Measurements from ENCODE around the gene DOCK9. TPM values are rescaled to one million over a fixed set of nuclear protein-coding genes. Genes with fewer than 3 reads are reported as not detected.

Gene DOCK9
- total and polyA plus RNA-seq, 9 of the 15 experiments (the other 6 are each of a cell fraction or from before 2014, with no cell fraction given) = 3.5 to 25.3 (median 16.7) TPM

- no peak overlapping the region for H3K27ac ChIP-seq (ENCODE audit: extremely low read depth, low read depth, low read length)
- H3K9me3 ChIP-seq (replicated peaks; ENCODE audit: control insufficient read depth, insufficient read depth, low read depth, low read length) = no peaks in the 10 kb centered on the region
- WGBS (ENCODE audit: insufficient coverage, low coverage, missing lambda C conversion rate) = under 1% methylated on average over 9 of the region's 10 CpGs
- no peaks in the 10 kb centered on the region for H3K4me1 ChIP-seq (replicated peaks in 1 of 2; ENCODE audit: control insufficient read depth in 2 of 2, insufficient read depth in 2 of 2, low read length in 2 of 2)
- H3K9ac ChIP-seq (ENCODE audit: insufficient read depth in 1 of 2, low read depth in 2 of 2, low read length in 2 of 2) = no peak overlapping the region
- FAIRE-seq (no peak), DNase-seq (ENCODE audit: extremely low read depth in 1 of 4, low spot score in 3 of 4) (no peak), ATAC-seq (peak; percentile 69)
- TF ChIP-seq CHD2 (IDR thresholded peaks at IDR 0.05; ENCODE audit: low read depth, low read length) (peak; percentile 92), YY1 (IDR thresholded peaks at IDR 0.05; ENCODE audit: borderline replicate concordance in 1 of 3, control insufficient read depth in 1 of 3, extremely low read depth in 1 of 3, insufficient read depth in 3 of 3, insufficient read length in 1 of 3, insufficient replicate concordance in 2 of 3, low read depth in 1 of 3, low read length in 2 of 3) (peak in 1 of 3 experiments; percentile 54), RREB1 (CRISPR knock-in tag; IDR thresholded peaks at IDR 0.05) (no peak)
- H3K27me3 ChIP-seq (ENCODE audit: control insufficient read depth in 2 of 2, insufficient read depth in 2 of 2, low read length in 2 of 2) = peaks cover 10 to 48% of the 10 kb centered on the region in 2 experiments; a peak in 4 of 5 replicates
- intact Hi-C loops (cut with micrococcal nuclease) = no loop called here
- BruUV-seq (replicated peaks) = no TSS peak
- no peaks in the 10 kb centered on the region for H3K79me2 ChIP-seq (ENCODE audit: control insufficient read depth, insufficient read depth, low read length)
- POLR2A ChIA-PET = no interaction called here
- H3K4me3 ChIP-seq = no peak overlapping the region
- no peaks in the 10 kb centered on the region for H4K20me1 ChIP-seq (replicated peaks; ENCODE audit: control insufficient read depth, insufficient read depth, low read length)
- peak overlapping the region; percentile 19; the same call in 1 of the 2 replicates for H2AFZ ChIP-seq (ENCODE audit: low read depth, low read length)
- no peak overlapping the region for H3K4me2 ChIP-seq (ENCODE audit: insufficient read depth, low read length)
- in situ Hi-C loops (cut with MboI) = no loop called here
- CTCF ChIA-PET (ENCODE audit: low intra/inter-chr PET ratio) = no interaction called here
- no peaks in the 10 kb centered on the region for H3K36me3 ChIP-seq (ENCODE audit: control insufficient read depth, insufficient read depth, low read length)
- H3K9me1 ChIP-seq (ENCODE audit: control insufficient read depth, insufficient read depth, low read length) = no peaks in the 10 kb centered on the region
Observed at GRCh38 chr13:98787173-98787572, 190.7 kb downstream of the DOCK9 start.

Data from K562 (cell line).